SK-N-SH (cell line): ENCODE data around the gene TXNDC9. TPM values are rescaled to one million over a fixed set of nuclear protein-coding genes. Genes with fewer than 3 reads are reported as not detected.

Experiments used
- CTCF ChIA-PET: fragments of 300-600, 350-600 bp; formaldehyde crosslinking; extraction: SDS; loops from one replicate; lab custom pipeline; 2021; lab: Yijun Ruan, JAX
- POLR2A ChIA-PET: fragments of 350-600 bp; sonication (Branson Sonifier 250); formaldehyde crosslinking; extraction: SDS; loops from one replicate; lab custom pipeline; 2020; ENCODE audit warnings: antibody characterized with exemption, inconsistent platforms; lab: Yijun Ruan, JAX
- DNase-seq: peaks from one replicate; pipeline ENCODE4 v3.0.0; 2012
- H2AFZ ChIP-seq: fragments of 200-600 bp; sonication (generic); 2 replicates; pipeline ENCODE4 v1.8.1; 2016; ENCODE audit warnings: antibody characterized with exemption, mild to moderate bottlenecking, low read depth
- H3F3A ChIP-seq: fragments of 200-600 bp; sonication (generic); replicated peaks from 2 replicates; pipeline ENCODE3; 2016; ENCODE audit warnings: antibody characterized with exemption, mild to moderate bottlenecking; ENCODE audit not compliant: insufficient read depth
- H3K27ac ChIP-seq, 2 experiments: fragments of 200-500 bp in 1 of 2; fragments of 200-600 bp in 1 of 2; sonication (Bioruptor generic) in 1 of 2; sonication (generic), shearing (Covaris generic) in 1 of 2; 2 replicates each; pipeline versions ENCODE4 v1.5.1 to v1.6.1; 2014 to 2016; ENCODE audit warnings: low read depth in 2 of 2, inconsistent platforms in 1 of 2, low read length in 1 of 2, mild to moderate bottlenecking in 1 of 2, mixed read lengths in 1 of 2
- H3K27me3 ChIP-seq: fragments of 200-600 bp; sonication (generic), shearing (Covaris generic); 2 replicates; pipeline ENCODE4 v1.6.1; 2016; ENCODE audit warnings: mixed run types; ENCODE audit not compliant: insufficient read depth
- H3K36me3 ChIP-seq, 2 experiments: fragments of 200-500 bp in 1 of 2; fragments of 200-600 bp in 1 of 2; sonication (Bioruptor generic) in 1 of 2; sonication (generic) in 1 of 2; replicated peaks in 1 of 2; 2 replicates each; pipeline versions ENCODE3 to v1.5.1; 2014 to 2016; ENCODE audit warnings: low read length in 1 of 2, mild to moderate bottlenecking in 1 of 2; ENCODE audit not compliant: insufficient read depth in 2 of 2, control insufficient read depth in 1 of 2
- H3K4me1 ChIP-seq, 2 experiments: fragments of 200-500 bp in 1 of 2; fragments of 200-600 bp in 1 of 2; sonication (Bioruptor generic) in 1 of 2; sonication (generic), shearing (Covaris generic) in 1 of 2; 2 replicates each; pipeline versions ENCODE4 v1.5.1 to v1.6.1; 2014 to 2016; ENCODE audit warnings: low read depth in 1 of 2, low read length in 1 of 2, mixed run types in 1 of 2; ENCODE audit not compliant: insufficient read depth in 2 of 2, control insufficient read depth in 1 of 2
- H3K4me2 ChIP-seq: fragments of 200-600 bp; sonication (generic), shearing (Covaris generic); 2 replicates; pipeline ENCODE4 v1.6.1; 2017; ENCODE audit warnings: mixed run types
- H3K4me3 ChIP-seq, 2 experiments: fragments of 200-500 bp in 1 of 2; fragments of 200-600 bp in 1 of 2; sonication (Bioruptor generic) in 1 of 2; sonication (generic), shearing (Covaris generic) in 1 of 2; 2 replicates each; pipeline versions ENCODE4 v1.5.1 to v1.8.1; 2014 to 2016; ENCODE audit warnings: low read depth in 2 of 2, inconsistent platforms in 1 of 2, low read length in 1 of 2, mild to moderate bottlenecking in 1 of 2, mixed read lengths in 1 of 2, moderate library complexity in 1 of 2
- H3K79me2 ChIP-seq: fragments of 200-600 bp; sonication (generic); 2 replicates; pipeline ENCODE4 v1.8.1; 2017; ENCODE audit warnings: mild to moderate bottlenecking; ENCODE audit not compliant: insufficient read depth
- H3K9ac ChIP-seq: fragments of 200-600 bp; sonication (generic); 2 replicates; pipeline ENCODE4 v1.6.1; 2017; ENCODE audit warnings: mixed run types
- H3K9me2 ChIP-seq: fragments of 200-600 bp; sonication (generic); 2 replicates; pipeline ENCODE4 v1.6.1; 2017; ENCODE audit warnings: mixed run types
- H3K9me3 ChIP-seq: fragments of 200-600 bp; sonication (generic); 2 replicates; pipeline ENCODE4 v1.6.1; 2017; ENCODE audit warnings: mixed run types, mild to moderate bottlenecking, moderate library complexity
- H4K20me1 ChIP-seq: fragments of 200-600 bp; sonication (generic); 2 replicates; pipeline ENCODE4 v1.6.1; 2017; ENCODE audit warnings: mild to moderate bottlenecking, mixed run types; ENCODE audit not compliant: insufficient read depth
- EZH2phosphoT487 ChIP-seq: fragments of 200-600 bp; sonication (generic); IDR thresholded peaks from 2 replicates; pipeline ENCODE4 v1.6.1; 2017; ENCODE audit warnings: low read depth, mixed run types, mild to moderate bottlenecking, antibody characterized with exemption, moderate library complexity, borderline replicate concordance
- GABPA ChIP-seq: IDR thresholded peaks from 2 replicates; pipeline ENCODE4 v1.4.0; 2012; ENCODE audit warnings: low read depth, mild to moderate bottlenecking
- IRF3 ChIP-seq: fragments of 150-350 bp; IDR thresholded peaks from 2 replicates; pipeline ENCODE4 v1.6.1; 2016; ENCODE audit warnings: mild to moderate bottlenecking, low read depth, low read length
- JUND ChIP-seq: IDR thresholded peaks from 2 replicates; pipeline ENCODE4 v1.4.0; 2012
- MAX ChIP-seq: IDR thresholded peaks from 2 replicates; pipeline ENCODE4 v1.4.0; 2012; ENCODE audit warnings: low read depth
- MXI1 ChIP-seq: IDR thresholded peaks from 2 replicates; pipeline ENCODE4 v1.6.1; 2012; ENCODE audit warnings: mild to moderate bottlenecking, low read depth, low read length, improper control_type of control experiment
- NFIC ChIP-seq: IDR thresholded peaks from 2 replicates; pipeline ENCODE4 v1.4.0; 2012; ENCODE audit warnings: borderline replicate concordance
- NRF1 ChIP-seq: IDR thresholded peaks from 2 replicates; pipeline ENCODE4 v1.6.1; 2012; ENCODE audit warnings: low read depth, mild to moderate bottlenecking, low read length
- RAD21 ChIP-seq: IDR thresholded peaks from 2 replicates; pipeline ENCODE4 v1.6.1; 2012; ENCODE audit warnings: mild to moderate bottlenecking, low read length
- RCOR1 ChIP-seq: fragments of 150-350 bp; IDR thresholded peaks from 2 replicates; pipeline ENCODE4 v1.6.1; 2017; ENCODE audit warnings: antibody characterized with exemption, low read length
- RXRA ChIP-seq: IDR thresholded peaks from 2 replicates; pipeline ENCODE4 v1.4.0; 2012; ENCODE audit warnings: low read depth, mild to moderate bottlenecking, borderline replicate concordance
- SMC3 ChIP-seq: IDR thresholded peaks from 2 replicates; pipeline ENCODE4 v1.6.1; 2012; ENCODE audit warnings: low read depth, low read length, improper control_type of control experiment
- TEAD4 ChIP-seq: IDR thresholded peaks from 2 replicates; pipeline ENCODE4 v1.4.0; 2012; ENCODE audit warnings: mild to moderate bottlenecking, borderline replicate concordance; ENCODE audit not compliant: insufficient read depth
- YY1 ChIP-seq: IDR thresholded peaks from 2 replicates; pipeline ENCODE4 v1.4.0; 2012; ENCODE audit warnings: low read depth, mild to moderate bottlenecking
- WGBS: methylation state at CpG from one replicate; pipeline ENCODE4 v1.1.6; 2017; ENCODE audit warnings: low lambda C conversion rate; 5-methylcytosine and 5-hydroxymethylcytosine counted together
- polyA plus RNA-seq, 3 experiments: library from polyadenylated mRNA; depleted of rRNA; stranded (reverse); fragments of >200 nt; gene quantifications; 2 replicates each; pipeline ENCODE4 v1.2.3, GENCODE V29; 2012
- TF ChIP-seq, protein P1 (sequence below): IDR thresholded peaks from 2 replicates; pipeline ENCODE4 v1.6.1; 2012; ENCODE audit warnings: mild to moderate bottlenecking, low read depth, low read length, moderate library complexity
- TF ChIP-seq, protein P2 (sequence below): fragments of 200-600 bp; sonication (generic); IDR thresholded peaks from 2 replicates; pipeline ENCODE4 v1.6.1; 2017; ENCODE audit warnings: antibody characterized with exemption, mild to moderate bottlenecking, moderate library complexity
- TF ChIP-seq, protein P3 (sequence below): IDR thresholded peaks from 2 replicates; pipeline ENCODE4 v1.4.0; 2012; ENCODE audit warnings: low read depth, borderline replicate concordance

TXNDC9 gene
- polyA plus RNA-seq, 1 of the 3 experiments (the other 2 are of a cell fraction), result 19.1 TPM

DNA sequence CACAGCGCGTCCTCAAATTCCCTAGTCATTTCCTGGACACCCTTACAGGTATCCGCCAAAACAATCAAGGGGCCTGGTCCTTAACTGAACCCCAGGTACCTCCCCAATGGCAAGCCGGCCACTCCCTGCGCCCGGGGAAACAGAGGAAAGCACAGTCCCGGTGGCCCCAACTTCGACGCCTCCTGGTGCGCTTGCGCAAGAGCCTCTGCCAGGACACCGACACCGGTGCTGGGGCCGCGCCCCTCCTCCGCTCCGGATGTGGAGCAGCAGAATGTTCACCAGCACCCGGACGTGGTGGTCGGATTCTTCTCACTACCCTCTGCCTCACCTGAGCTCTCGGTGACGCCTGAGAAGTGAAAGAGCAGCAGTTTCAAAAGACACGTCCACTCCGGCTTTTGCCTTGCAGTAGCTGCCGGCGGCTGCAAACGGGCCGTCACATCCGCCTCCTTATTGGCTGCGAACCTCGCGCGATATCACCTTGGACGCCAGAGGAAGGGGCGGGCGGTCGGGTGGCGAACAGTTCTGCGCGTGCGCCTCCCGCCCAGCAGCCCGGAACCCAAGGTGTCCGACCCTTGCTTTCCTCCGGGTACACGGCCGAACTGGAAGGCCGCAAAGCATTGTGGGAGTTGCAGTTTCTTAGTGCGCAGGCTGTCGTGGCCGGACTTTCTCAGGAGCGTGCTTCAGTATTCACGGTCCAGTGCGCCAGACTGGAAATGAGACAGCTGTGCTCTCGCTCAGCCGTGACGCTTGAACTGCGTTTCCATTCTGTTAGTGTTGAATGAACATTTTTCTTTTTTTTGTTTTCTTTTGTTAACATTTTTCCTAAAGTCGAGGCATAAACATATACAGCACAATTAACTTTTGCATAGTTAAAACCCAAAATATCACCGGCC, at the start of gene TXNDC9 (continued):
- no peak for TF ChIP-seq TEAD4
- TF ChIP-seq, protein P1, sequence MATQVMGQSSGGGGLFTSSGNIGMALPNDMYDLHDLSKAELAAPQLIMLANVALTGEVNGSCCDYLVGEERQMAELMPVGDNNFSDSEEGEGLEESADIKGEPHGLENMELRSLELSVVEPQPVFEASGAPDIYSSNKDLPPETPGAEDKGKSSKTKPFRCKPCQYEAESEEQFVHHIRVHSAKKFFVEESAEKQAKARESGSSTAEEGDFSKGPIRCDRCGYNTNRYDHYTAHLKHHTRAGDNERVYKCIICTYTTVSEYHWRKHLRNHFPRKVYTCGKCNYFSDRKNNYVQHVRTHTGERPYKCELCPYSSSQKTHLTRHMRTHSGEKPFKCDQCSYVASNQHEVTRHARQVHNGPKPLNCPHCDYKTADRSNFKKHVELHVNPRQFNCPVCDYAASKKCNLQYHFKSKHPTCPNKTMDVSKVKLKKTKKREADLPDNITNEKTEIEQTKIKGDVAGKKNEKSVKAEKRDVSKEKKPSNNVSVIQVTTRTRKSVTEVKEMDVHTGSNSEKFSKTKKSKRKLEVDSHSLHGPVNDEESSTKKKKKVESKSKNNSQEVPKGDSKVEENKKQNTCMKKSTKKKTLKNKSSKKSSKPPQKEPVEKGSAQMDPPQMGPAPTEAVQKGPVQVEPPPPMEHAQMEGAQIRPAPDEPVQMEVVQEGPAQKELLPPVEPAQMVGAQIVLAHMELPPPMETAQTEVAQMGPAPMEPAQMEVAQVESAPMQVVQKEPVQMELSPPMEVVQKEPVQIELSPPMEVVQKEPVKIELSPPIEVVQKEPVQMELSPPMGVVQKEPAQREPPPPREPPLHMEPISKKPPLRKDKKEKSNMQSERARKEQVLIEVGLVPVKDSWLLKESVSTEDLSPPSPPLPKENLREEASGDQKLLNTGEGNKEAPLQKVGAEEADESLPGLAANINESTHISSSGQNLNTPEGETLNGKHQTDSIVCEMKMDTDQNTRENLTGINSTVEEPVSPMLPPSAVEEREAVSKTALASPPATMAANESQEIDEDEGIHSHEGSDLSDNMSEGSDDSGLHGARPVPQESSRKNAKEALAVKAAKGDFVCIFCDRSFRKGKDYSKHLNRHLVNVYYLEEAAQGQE, result no peak
- TF ChIP-seq IRF3, result peak; percentile 20; the same call in 1 of the 2 replicates
- TF ChIP-seq SMC3, result no peak; the same call in 1 of the 2 replicates
- no peak; the same call in 1 of the 2 replicates for TF ChIP-seq RAD21
- no peak for TF ChIP-seq JUND
- peak; percentile 91 for TF ChIP-seq GABPA
- peak; percentile 84 for TF ChIP-seq NRF1

- Histone ChIP-seq H3K4me1 (no peaks in the 10 kb centered on the region), H3K4me2 (no peak overlapping the region), H3F3A (peaks cover 8% of the 10 kb centered on the region), H3K27me3 (no peaks in the 10 kb centered on the region), H3K9ac (no peak overlapping the region), H3K27ac (no peak overlapping the region), H3K36me3 (peaks cover 64 to 70% of the 10 kb centered on the region in 2 experiments), H2AFZ (no peak overlapping the region), H4K20me1 (no peaks in the 10 kb centered on the region), H3K4me3 (no peak overlapping the region), H3K9me3 (no peaks in the 10 kb centered on the region), H3K9me2 (no peaks in the 10 kb centered on the region), H3K79me2 (0 out of 2 replicates have a peak, but pooled peaks cover 5% of the 10 kb centered on the region)
- ChIA-PET POLR2A (no interaction called here), CTCF (interaction anchor here (0.8 to 1.4 kb wide), 3 partner anchors 9 to 22 kb away, joined by 3 to 5 read pairs (median 3); no protein-coding TSS in a partner anchor)
- no peak for DNase-seq
- TF ChIP-seq MAX (no peak), RCOR1 (no peak), GABPA (no peak), EZH2phosphoT487 (no peak), NRF1 (no peak), JUND (no peak), MXI1 (no peak), YY1 (no peak), RXRA (no peak), NFIC (no peak)
- TF ChIP-seq, protein P2, sequence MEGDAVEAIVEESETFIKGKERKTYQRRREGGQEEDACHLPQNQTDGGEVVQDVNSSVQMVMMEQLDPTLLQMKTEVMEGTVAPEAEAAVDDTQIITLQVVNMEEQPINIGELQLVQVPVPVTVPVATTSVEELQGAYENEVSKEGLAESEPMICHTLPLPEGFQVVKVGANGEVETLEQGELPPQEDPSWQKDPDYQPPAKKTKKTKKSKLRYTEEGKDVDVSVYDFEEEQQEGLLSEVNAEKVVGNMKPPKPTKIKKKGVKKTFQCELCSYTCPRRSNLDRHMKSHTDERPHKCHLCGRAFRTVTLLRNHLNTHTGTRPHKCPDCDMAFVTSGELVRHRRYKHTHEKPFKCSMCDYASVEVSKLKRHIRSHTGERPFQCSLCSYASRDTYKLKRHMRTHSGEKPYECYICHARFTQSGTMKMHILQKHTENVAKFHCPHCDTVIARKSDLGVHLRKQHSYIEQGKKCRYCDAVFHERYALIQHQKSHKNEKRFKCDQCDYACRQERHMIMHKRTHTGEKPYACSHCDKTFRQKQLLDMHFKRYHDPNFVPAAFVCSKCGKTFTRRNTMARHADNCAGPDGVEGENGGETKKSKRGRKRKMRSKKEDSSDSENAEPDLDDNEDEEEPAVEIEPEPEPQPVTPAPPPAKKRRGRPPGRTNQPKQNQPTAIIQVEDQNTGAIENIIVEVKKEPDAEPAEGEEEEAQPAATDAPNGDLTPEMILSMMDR, result no peak
- TF ChIP-seq, protein P1, result no peak
- TF ChIP-seq, protein P3, sequence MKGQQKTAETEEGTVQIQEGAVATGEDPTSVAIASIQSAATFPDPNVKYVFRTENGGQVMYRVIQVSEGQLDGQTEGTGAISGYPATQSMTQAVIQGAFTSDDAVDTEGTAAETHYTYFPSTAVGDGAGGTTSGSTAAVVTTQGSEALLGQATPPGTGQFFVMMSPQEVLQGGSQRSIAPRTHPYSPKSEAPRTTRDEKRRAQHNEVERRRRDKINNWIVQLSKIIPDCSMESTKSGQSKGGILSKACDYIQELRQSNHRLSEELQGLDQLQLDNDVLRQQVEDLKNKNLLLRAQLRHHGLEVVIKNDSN, result no peak
- 89% methylated on average over 2 of the region's 2 CpGs for WGBS
These were observed 46.0 kb upstream of the TXNDC9 start for GRCh38 chr2:99382143-99382542.
